GM18502 (cell line): ENCODE data around the gene SPTBN2.

Experiments
- ATAC-seq: cut with Tn5 transposase; IDR thresholded peaks from one replicate; pipeline ENCODE4 v1.9.1; 2021; ENCODE audit warnings: mild to moderate bottlenecking; ENCODE audit not compliant: unreplicated experiment, poor library complexity

SPTBN2 gene

DNA sequence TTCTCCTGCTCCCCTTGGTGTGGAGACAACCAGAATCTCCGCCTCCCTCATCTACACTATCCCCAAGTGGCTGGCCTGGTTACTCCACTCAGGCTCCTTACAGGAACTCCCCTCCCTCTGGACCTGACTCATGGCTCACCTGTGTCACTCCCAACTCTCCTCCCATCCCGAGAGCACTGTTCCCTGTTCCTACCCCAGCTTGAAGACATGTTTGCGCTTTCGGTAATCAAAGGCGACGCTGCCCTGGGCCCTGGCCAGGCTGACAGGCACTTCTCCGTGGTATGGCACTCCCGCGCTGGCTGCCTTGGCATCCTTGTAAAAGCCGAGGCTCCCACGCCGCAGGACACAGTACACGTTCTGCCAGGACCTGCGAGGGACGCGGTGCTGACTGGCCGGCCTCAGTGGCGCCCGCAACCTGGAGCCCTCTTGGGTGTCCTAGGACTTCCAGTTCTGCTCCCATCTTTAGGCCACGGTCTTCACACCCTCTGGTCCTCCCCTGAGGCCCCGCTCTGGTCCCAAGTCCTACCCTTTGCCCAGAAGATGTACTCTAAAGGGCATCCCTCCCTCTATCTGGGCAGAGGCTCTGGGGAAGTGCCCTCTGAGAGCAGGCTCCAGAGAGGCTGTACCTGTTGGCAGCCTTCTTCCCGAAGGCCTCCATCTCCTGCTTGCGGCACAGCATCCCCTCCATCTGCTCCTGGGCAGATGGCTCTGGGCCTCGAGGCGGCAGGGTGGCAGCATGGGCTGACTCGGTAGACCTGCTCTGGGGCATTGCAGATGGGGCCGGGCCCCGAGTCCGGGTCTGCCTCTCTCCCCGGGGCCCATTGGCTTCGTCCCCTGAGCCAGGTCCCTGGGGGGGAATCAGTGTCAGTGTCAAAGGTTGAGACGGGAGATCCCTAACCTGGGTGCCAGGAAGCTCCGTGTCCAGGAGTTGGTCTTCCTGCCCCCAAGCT is 41.9 kb downstream of the SPTBN2 start:
- no peak for ATAC-seq

DNA sequence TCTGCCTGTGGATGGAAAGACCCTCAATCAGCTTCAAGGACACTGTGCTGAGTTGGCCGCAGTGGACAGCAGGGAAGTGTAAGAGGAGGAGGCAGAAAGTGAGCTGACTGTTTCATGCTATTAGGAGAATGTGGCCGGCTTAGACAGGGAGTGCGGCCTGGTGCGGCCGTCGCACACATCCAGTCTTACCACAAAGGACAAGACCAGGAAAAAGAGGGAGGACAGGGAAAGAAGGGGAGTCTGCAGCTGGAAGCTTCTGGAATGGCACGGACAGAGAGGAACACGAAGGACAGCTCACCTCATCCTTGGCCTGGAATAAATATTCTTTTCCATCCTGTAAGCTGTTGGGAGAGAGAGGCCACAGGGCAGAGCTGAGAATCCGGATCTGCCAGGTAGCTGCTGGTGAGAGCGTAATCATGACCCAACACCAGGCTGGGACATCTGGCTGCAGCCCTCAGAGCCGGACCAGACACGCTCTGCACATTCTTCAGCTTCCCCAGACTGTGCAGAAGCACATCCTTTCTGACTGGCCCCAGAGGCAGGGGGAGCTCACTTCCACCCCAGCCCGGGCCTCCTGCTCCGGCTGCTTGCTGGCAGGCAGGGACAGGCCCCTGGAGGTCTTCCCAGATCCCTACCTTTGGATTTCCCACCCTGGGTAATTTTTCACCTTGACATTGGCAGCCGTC is 42.8 kb downstream of the SPTBN2 start:
- ATAC-seq, result no peak

- ATAC-seq, result no peak
Measured at GRCh38 chr11:66685276-66686099, 43.5 kb downstream of the SPTBN2 start.

DNA sequence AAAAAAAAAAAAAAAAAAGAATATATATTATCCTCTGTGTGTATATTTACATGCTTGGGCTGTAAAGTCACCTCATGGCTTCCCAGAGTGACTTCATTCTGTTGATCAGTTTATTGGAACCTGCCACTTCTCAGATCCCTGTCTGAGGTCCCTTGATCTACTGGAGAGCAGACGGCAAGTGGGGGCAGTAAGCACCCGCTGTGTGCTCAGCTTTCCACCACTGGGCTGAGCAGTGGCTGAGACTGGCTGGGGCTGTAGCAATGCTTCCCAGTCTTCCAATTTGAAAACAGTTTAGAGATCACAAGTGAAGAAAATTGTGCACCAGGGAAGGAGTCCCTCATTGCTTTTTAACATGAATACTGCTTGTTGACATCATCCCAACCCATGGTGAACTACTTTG is 44.4 kb downstream of the SPTBN2 start:
- no peak for ATAC-seq

- no peak for ATAC-seq
Measured at GRCh38 chr11:66683877-66684276, 45.1 kb downstream of the SPTBN2 start.

DNA sequence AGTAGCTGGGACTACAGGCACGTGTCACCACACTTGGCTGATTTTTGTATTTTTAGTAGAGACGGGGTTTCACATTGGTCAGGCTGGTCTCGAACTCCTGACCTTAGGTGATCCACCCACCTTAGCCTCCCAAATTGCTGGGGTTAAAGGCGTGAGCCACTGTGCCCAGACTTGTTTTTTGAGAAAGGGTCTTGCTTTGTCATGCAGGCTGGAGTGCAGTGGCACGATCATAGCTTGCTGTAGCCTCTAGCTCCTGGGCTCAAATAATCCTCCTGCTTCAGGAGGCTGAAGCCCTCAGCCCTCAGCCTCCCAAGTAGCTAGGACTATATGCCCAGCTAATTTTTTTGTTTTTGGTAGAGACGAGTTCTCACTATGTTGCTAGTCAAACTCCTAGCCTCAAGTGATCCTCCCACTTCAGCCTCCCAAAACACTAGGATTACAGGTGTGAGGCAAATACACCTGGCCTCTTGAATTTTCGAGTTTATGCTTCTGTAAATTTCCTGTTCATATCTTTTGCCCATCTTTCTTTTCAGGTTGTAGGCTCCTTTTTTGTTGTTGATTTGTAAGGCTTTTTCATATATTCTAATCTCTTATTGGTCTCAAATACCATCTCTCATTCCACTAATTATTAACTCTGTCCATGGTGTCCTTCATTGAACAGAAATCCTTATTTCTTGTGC is 47.9 kb downstream of the SPTBN2 start:
- no peak for ATAC-seq

DNA sequence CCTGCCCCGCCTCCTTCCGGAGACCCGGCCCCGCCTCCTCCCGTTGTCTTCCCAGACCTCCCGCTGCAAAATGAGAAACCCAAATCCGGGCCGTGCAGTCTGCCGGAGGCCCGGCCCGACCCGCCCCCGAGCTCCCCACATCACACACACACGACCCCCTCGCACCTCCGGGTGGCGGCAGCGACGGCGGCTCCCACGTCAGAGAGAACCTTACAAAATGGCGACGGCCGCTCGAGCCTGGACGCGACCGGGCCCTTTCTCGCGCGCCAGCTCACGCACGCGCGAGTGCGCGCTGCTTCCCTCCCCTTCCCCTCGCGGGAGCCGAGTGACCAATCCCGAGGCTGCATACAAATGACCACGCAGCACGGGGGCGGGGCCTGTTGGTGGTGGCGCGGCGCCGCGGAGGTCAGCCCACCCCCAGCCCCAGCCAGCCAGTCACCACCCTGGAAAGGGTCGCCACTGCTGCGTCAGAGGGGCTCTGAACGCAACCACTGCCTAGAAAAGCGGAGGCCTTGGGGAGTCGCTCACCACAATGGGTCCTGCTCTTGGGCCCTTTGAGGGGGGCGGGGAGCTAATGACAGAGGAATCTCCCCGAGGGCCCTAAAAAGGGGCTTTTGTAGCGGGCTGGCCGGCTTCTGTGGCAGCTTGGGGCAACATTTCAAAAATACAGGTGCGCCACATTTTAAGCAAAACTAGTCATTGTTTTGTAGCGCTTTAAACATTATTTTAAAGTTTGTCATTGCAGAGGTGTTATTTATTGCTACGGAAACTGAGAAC is 51.2 kb downstream of the SPTBN2 start, which contains the start of gene RBM4B:
TSS of gene RBM4B (minus strand) at position 289 of the 777 bp plus-strand sequence. CDS start 808 bp downstream, outside the sequence.
- peak; percentile 89 for ATAC-seq

DNA sequence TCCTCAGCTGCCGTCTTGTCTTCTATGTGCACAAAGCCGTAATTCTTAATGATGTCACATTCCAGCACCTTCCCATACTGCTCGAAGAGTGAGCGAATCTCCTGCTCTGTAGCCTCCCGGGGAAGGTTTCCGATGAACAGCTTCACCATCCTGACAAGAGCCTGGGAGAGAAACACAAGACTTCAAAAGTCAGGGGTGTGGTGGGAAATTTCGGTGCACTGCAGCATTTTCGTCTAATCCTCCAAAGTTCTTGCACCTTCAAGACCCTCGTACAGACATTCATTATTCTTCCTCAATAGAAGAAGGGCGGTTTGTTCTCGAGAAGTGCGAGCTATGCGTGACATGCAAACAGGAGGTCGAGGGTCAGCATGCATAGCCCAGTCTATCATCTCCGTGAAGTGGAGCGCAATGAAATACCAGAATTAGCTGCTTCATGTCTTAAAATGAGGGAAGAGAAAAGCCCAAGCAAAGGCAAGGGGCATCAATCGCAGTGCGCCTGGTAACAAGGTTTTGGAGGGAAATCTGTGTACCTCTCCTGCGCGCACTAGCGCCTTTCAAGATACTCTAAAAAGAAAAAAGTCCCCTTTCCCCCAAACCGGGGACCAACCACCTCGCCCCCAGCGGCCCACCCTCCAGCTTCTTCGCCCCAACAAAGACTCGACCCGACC is 52.0 kb downstream of the SPTBN2 start:
- no peak for ATAC-seq

DNA sequence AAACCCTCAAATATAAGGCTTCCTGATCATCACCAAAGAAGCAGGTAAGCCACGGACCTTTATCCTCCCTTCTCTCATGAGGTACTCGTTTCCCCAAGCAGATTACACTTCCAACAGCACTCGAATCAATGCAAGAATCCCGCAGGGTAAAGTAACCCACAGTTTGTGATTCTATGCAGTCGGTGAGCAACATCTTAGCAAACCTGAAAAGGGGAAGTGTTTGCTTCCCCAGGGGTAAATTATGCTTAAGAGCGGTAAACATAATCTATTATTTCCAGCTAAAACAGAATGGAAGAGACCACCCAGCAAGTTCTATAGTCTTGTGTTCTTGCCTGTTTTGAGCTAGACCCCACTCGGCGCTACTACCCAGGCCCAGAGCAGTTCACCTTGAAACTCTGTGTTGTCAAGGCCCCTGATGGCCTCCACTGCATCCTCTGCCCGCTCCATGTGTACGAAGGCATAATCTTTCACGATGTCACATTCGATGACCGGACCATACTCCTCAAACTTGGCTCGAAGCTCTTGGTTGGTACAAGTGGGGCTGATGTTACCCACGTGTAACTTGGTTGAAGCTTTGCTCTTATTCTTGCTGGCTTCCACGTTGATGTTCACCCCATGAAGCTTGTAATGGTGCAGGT is 52.6 kb downstream of the SPTBN2 start:
- no peak for ATAC-seq

GRCh38 chr11:66674964-66675602 is 53.9 kb downstream of the SPTBN2 start:
- ATAC-seq, result no peak

DNA sequence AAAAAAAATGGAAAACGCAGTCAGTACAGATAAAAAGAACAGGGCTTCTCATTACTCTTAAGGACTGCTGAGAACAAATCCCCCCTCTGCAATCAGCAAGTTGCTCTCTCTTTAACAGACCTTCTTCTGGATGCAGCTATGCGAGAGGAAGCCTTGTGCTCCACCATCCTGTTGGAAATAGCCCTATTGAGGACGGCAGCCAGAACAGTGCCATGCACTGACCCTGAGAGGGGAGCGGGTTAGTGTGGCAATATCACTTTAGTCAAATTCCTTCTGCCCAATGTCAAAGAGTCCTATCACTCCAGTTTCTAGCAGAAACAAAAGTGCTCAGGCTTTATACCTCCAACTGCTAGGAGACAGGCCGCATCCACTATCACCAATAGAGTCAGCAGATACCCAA is 58.2 kb downstream of the SPTBN2 start:
- ATAC-seq, result no peak

DNA sequence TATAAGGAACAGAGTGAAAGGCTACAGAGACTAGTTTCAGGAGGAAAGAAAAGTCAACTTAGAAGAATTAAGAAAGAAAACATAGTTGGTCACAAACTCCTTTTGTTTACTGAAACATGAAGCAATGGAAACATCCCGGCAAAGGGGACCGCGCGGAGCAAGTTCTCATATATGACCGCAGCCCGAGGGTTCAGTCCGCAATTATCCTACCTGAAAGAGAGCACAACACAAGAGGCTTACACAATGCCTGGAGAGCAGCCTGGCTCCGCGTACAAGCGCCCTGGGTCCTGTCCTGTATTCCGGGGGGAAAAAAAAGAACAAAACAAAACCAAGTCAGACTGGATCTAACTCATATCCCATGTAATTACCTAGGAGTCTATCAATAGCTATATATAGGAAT is 63.6 kb downstream of the SPTBN2 start:
- ATAC-seq, result no peak

GRCh38 chr11:66663741-66664296 is 65.2 kb downstream of the SPTBN2 start:
- ATAC-seq, result no peak

- no peak for ATAC-seq
Measured at GRCh38 chr11:66659763-66660162, 69.3 kb downstream of the SPTBN2 start.

GRCh38 chr11:66653123-66653522 is 75.9 kb downstream of the SPTBN2 start:
- no peak for ATAC-seq

DNA sequence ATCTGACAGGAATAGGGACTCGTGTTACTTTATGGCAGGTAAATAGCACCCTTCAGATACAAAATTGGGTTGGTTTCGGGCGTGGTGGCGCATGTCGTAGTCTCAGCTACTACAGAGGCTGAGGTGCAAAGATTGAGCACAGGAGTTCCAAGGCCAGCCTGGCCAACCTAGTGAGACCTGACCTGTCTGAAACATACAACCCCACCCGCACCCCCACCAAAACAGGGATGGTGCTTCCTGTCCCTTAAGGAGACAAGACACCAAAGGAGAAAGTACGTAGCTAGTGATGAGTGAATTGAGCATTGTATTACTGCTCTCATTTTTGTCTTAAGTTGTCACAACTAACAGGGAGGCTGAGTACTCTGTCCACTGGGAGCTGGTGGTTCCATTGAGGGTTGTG is 76.4 kb downstream of the SPTBN2 start:
- no peak for ATAC-seq

- no peak for ATAC-seq
Measured at GRCh38 chr11:66651016-66651415, 78.0 kb downstream of the SPTBN2 start.

GRCh38 chr11:66649903-66650302 is 79.1 kb downstream of the SPTBN2 start:
- ATAC-seq, result no peak
